Omental fat pad (tissue), 4 donors: Measurements from ENCODE around the gene STK17B. TPM values are rescaled to one million over a fixed set of nuclear protein-coding genes. Genes with fewer than 3 reads are reported as not detected.

Source experiments
- ATAC-seq: fragments of 150-250 bp; one replicate; pipeline ENCODE4 v1.9.1; 2016; ENCODE audit warnings: mild to moderate bottlenecking, moderate library complexity; ENCODE audit not compliant: low FRiP score
- DNase-seq: peaks from one replicate; pipeline ENCODE4 v3.0.0-alpha.2; 2019; ENCODE audit warnings: low spot score
- total RNA-seq, 4 donors: library from RNA; depleted of rRNA; stranded (reverse); fragments of >200 nt; gene quantifications; one replicate each; pipeline ENCODE4 v1.1.0, GENCODE V29; 2016
- TF ChIP-seq, protein P1 (sequence below), 3 donors: fragments of 450-650 bp; IDR thresholded peaks; one replicate each; pipeline ENCODE4 v1.5.1; 2016 to 2017; ENCODE audit warnings: antibody characterized with exemption in 3 of 3, mild to moderate bottlenecking in 3 of 3, moderate library complexity in 2 of 3

The STK17B gene
- total RNA-seq, 4 donors from 2014 or later: 39.2 to 89.9 (median 60.7) TPM

DNA sequence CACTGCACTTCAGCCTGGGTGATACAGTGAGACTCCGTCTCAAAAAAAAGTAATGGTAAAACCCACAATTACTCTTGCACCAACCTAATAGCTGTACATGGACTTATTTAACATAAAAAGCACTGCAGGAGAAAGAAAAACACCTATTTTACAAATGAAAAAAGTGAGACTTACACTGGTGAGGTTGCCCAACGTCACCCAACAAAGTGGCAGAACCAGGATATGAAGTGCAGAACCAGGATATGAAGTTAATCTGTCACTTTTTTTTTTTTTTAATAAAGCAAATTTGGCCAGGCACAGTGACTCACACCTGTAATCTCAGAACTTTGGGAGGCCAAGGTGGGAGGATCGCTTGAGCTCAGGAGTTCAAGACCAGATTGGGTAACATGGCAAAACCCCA, 13.5 kb upstream of the STK17B start:
- TF ChIP-seq, protein P1, sequence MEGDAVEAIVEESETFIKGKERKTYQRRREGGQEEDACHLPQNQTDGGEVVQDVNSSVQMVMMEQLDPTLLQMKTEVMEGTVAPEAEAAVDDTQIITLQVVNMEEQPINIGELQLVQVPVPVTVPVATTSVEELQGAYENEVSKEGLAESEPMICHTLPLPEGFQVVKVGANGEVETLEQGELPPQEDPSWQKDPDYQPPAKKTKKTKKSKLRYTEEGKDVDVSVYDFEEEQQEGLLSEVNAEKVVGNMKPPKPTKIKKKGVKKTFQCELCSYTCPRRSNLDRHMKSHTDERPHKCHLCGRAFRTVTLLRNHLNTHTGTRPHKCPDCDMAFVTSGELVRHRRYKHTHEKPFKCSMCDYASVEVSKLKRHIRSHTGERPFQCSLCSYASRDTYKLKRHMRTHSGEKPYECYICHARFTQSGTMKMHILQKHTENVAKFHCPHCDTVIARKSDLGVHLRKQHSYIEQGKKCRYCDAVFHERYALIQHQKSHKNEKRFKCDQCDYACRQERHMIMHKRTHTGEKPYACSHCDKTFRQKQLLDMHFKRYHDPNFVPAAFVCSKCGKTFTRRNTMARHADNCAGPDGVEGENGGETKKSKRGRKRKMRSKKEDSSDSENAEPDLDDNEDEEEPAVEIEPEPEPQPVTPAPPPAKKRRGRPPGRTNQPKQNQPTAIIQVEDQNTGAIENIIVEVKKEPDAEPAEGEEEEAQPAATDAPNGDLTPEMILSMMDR (IDR thresholded peaks at IDR 0.05): no peak
- DNase-seq: no peak
- ATAC-seq: no peak

DNA sequence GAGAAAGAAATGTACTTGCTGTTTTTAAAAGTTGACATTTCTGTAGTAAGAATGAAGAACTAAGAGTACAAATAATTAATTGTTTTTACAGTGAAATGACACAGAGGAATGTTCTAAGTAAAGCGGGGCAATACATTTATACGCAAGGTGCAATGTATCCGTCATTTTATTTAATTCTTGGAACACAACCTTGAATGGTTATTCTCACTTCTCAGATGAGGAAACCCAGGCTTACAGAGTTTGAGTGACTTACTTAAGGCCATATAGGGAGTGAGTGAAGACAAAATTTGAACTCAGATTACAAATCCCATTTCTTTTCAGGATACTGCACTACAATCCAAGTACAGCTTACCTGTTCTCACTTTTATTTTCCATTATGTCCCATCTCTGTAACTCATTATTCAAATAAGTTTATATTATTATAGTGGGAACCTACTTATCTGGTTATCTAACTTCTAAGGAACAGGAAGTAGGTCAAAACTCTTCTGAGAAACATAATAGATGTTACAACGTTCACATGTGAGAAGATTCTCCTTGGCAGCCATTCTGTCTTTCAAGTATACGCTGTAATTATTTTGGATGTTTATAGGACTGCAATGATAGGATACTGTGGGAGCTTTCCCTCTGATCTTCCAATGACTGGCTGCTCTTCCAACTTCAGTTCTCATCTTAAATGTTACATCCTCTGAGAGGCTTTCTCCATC, 12.3 kb upstream of the STK17B start:
- ATAC-seq (no peak), DNase-seq (no peak)
- TF ChIP-seq, protein P1 (IDR thresholded peaks at IDR 0.05): no peak

DNA sequence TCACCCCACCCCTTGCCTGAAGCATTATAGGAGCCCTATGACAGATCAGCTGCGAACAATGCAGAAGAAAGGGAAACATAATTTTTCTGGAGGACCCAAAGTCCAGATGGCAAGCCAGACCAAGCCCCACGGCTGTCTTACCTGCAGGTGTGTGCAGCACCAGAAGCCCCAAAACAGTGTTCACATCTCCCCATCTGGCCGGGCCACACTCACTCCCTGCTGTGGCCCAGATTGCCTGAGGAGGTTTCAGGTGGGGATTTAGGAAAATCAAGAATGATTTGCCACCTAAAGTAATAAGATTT, 11.7 kb upstream of the STK17B start:
- TF ChIP-seq, protein P1 (IDR thresholded peaks at IDR 0.05): no peak
- DNase-seq: no peak
- ATAC-seq: no peak

DNA sequence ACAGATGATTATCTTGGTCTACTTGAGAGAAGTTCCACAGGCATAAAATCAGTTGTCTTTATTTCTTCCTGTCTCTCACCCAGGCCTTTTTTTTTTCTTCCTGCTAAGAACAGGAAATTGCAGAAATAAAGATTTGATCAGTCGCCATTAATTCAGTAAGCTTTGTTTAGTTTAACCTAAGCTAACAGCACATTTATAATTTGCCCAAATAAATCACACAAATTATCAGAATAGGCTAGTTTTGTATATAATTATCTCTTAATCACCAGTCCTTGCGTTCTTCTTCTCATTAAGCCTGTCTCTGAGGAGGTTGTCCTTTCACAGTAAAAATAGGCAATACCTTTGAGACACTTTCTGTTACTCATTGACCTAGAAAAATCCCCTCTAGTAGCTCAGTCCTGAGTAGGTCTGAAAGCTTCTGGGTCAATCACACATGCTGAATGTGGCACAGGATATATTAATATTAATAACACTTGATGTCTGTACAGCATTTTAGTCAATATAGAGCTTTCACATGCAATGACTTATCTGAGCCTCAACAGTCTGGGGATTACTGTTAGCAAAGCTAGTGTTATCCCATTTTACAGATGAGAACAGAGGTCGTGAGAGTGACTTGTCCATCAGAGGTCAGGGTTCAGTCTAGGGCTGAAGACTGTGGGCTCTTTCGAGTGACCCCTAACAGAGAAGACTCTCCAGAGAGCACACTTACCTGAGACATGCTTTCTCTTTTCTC, 11.2 kb upstream of the STK17B start:
- TF ChIP-seq, protein P1 (IDR thresholded peaks at IDR 0.05): no peak
- DNase-seq: no peak
- no peak for ATAC-seq

DNA sequence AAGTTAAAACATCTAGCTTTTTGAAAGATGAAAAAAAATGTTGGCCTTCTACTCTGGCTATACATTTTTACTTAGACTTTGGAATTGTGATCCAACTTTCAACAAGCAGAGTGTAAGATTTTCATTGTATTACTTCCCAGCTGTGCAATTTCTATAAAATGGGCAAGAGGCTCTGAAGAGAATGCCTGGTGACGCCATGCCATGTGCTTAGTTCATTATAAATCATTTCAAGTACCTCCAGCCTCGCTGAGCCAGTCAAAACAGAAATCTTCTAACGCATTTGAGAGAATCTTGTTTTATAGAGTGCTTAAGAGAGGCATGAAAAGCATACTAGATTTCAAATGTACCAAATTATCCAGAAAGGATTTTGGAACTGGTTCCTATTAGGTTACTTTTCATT, 10.1 kb upstream of the STK17B start:
- DNase-seq (no peak), ATAC-seq (no peak)
- TF ChIP-seq, protein P1 (IDR thresholded peaks at IDR 0.05): no peak

DNA sequence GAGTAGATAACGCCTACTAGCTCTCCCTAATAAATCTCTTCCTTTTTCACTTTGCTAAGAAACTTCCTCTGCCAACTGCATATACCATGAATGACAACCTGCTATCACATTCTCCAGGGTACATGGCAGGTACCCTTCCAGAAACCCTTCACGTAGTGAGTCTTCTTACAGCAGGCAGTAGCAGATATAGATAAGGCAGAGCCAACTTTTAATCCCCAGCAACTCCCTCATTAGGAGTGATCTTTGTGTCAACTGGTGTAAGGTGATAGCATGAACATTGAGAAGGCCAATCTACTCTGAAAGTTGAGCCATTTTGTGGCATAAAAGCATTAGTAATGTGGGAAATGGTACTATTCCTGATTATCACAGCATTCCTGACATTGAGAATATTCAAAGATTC, 5.7 kb upstream of the STK17B start:
- ATAC-seq (no peak), DNase-seq (no peak)
- TF ChIP-seq, protein P1 (IDR thresholded peaks at IDR 0.05): no peak
